HG03442 (cell line): Measurements from ENCODE around the gene ANP32A.

ENCODE experiments used
- ATAC-seq: cut with Tn5 transposase; IDR thresholded peaks from one replicate; pipeline ENCODE4 v1.9.1; 2021; ENCODE audit warnings: mild to moderate bottlenecking, moderate library complexity; ENCODE audit not compliant: unreplicated experiment

ANP32A gene

GRCh38 chr15:68783226-68784058 lies 37.3 kb downstream of the ANP32A start:
- ATAC-seq, result no peak

- no peak for ATAC-seq
These were observed 38.0 kb downstream of the ANP32A start for GRCh38 chr15:68782589-68783161.

DNA sequence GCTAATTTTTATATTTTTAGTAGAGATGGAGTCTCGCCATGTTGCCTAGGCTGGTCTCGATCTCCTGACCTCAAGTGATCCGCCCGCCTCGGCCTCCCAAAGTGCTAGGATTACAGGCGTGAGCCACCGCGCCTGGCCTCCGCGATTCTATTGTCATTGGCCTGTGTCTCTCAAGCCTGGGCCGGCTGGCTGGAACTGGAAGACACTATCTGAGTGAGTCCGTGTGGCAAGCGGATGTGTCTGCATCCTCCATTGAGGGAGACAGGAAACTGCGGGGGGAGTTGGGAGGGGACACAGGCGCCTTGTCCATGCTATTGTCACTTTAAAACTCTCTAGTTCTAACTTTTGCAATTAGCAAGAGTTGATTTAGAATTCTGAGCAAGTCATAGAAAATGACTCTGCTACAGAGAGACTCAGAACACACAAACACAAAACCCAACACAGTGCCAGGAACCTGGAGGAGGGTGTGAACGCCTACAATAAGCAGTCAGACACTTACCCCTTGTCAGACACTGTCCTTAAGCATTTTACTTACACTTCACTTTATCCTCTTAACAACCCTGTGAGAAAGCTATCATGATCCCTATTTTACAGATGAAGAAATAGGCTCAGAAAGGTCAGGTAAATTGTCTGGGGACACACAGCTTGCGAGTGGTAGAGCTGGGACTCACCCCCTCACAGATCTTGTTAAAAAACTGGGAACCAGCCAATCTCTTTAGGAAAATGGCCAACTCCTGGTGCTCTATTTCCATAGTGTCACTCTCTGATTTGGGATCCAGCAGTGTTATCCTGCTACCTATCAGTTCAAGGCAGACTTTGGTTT lies 38.7 kb downstream of the ANP32A start:
- no peak for ATAC-seq

- ATAC-seq, result no peak
These were observed 39.5 kb downstream of the ANP32A start for GRCh38 chr15:68781217-68781616.

DNA sequence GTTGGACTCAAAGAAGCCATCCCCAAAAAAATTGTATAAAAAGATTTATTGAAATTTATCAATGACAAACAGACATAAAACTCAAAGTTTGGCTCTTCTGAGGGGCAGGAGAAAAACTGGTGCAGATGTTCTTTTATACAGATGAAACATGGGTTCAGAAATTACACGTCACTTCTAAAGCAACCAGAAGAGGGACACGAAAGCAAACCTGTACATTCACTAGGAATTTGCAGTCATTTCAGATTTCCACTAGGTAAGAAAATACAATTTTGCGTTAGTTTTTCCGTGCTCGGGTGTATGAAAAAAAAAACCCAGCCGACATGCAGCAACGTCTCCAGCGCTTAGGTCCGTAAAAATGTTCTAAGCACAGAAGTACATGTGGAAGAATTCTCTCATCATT lies 41.8 kb downstream of the ANP32A start:
- ATAC-seq, result no peak

- no peak for ATAC-seq
These were observed 44.0 kb downstream of the ANP32A start for GRCh38 chr15:68776477-68777270.

GRCh38 chr15:68775671-68776476 lies 44.8 kb downstream of the ANP32A start:
- no peak for ATAC-seq

DNA sequence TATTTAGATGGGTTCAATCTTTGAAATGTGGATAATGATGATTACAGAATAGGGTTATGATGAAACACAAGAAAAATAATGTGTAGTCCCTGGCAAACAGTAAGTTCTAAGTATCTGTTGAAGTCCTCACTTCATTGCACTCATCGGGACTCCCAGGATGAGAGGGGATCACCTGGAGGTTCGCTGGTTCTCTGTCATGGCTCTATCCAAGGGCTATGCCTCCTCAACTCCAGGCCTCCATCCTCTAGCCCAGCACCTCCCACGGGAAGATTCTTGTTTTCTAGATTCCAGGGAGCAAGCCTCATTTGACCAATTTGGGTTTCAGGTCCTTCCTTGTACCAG lies 45.5 kb downstream of the ANP32A start:
- ATAC-seq, result no peak

- ATAC-seq, result no peak
These were observed 46.0 kb downstream of the ANP32A start for GRCh38 chr15:68774521-68775235.

DNA sequence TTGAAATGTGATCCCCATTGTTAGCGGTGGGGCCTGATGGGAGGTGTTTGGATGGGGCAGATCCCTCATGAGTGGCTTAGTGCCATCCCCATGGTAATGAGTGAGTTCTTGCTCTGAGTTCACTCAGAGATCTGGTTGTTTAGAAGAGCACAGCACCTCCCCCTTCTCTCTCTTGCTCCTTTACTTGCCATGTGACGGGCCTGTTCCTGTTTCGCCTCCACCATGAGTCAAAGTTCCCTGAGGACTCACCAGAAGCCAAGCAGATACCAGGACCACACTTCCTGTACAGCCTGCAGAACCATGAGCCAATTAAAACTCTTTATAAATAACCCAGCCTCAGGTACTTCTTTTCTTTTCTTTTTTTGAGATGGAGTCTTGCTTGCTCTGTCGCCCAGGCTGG lies 46.6 kb downstream of the ANP32A start:
- no peak for ATAC-seq

DNA sequence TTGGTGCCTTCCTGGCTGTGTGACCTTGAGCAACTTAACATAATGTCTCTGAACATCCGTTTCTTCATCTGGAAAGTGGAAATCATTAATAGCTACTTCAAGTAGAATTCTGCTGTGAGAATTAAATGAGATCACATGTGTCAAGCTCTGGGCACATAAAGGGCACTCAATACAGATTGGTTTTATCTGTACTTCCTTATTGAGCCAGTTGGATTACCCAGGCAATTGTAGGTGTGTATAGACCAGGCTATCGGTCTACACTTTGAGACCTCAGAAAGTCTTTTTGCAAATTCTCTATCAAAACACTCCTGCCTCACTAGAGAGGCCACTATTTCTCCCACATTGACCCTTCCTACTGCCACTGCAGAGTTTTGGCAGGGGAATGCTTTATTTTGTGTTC lies 47.7 kb downstream of the ANP32A start:
- ATAC-seq, result no peak

DNA sequence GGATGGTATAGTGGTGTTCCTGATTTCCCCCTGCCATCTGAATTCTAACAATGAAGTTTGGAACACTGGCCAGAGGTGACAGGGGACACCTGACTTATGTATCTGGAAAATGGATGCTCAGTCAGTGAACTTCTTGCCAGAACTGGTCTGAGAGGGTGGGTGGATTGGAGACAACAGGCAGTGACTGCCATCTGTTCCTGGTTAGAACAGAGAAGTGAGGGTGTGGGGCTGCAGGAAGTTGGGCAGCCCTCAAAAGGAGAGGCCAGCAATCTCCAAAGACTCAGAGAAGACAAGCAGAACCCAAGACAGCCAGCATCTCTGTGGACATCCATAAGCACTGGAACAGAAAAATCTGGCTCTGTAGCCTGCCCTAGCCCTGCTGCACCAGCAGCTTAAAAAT lies 50.5 kb downstream of the ANP32A start:
- ATAC-seq, result no peak

DNA sequence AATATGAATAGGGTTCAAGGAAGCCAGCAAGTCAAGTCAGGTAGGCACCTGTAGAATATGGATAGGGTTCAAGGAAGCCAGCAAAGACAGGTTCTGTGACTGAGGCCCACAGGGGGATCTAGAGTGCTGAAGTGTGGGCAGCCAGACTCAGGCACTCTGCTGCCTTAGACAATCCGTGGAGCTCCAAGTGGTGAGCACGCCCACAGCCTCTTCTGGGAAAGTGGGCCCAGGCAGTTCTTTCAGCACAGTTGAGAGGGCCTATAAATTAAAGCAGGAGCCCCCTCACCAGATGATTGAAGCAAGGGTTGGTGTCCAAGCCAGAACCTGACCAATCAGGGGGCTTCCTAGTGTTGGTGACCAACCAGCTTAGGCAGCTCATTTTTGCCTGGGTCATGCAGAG lies 51.0 kb downstream of the ANP32A start:
- no peak for ATAC-seq

- no peak for ATAC-seq
These were observed 52.4 kb downstream of the ANP32A start for GRCh38 chr15:68768321-68768720.

DNA sequence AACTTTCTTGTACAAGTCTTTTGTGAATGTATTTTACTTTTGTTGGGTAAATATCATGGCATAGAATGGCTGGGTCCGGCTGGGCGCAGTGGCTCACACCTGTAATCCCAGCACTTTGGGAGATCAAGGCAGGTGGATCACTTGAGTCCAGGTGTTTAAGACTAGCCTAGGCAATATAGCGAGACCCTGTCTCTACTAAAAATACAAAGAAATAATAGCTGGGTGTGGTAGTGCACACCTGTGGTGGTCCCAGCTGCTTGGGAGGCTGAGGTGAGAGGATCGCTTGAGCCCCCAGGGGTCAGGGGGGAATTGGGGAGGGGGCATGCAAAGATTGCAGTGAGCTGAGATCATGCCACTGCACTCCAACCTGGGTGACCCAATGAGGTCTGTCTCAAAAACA lies 52.9 kb downstream of the ANP32A start:
- no peak for ATAC-seq

DNA sequence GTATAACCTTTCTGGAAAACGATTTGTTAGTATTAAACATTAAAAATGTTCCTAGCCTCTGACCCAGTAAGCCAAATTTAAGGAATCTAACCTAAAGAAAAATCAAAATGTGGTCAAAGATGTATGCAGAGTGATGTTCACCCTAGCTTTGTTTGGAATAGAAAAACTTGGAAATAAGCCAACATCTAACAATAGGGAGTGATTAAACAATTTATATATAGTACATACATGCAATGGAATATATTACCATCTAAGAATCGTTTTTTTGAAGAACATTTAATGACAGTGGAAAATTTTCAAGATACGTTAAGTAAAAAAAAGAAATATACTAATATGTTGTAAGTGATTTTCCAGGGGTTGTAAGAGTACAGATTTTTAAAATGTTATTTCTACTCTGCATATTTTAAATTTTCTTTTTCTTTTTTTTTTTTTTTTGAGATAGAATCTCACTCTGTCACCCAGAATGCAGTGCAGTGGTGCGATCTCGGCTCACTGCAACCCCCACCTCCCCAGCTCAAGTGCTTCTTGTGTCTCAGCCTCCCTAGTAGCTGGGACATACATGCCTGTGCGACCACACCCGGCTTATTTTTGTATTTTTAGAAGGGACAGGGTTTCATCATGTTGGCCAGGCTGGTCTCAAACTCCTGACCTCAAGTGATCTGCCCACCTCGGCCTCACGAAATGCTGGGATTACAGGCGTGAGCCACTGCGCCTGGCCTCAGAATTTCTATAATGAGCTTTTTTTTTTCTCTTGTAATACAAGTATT lies 54.9 kb downstream of the ANP32A start:
- no peak for ATAC-seq

DNA sequence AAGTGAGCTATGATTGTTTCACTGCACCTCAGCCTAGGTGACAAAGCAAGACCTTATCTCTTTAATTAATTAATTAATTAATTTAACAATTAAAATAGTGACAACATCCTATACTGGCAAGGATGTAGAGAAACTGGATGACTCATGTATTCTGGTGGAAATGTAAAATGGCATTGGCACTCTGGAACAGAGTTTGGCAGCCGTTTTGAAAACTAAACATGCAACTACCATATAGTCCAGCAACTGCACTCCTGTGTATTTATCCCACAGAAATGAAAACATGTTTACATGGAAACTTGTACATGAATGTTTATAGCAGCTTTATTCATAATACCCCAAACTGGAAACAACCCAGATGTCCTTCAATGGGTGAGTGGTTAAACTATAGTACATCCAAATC lies 56.6 kb downstream of the ANP32A start:
- ATAC-seq, result no peak

GRCh38 chr15:68763063-68763462 lies 57.6 kb downstream of the ANP32A start:
- ATAC-seq, result no peak
